Colonic mucosa (tissue), 4 donors: ENCODE data around the gene MGAM2. TPM values are rescaled to one million over a fixed set of nuclear protein-coding genes. Genes with fewer than 3 reads are reported as not detected.

ENCODE experiments used
- DNase-seq: peaks from one replicate; pipeline ENCODE4 v3.0.0-alpha.2; 2020
- H3K27ac ChIP-seq: fragments of 200-600 bp; one replicate; pipeline ENCODE4 v1.8.0; 2021
- H3K27me3 ChIP-seq: fragments of 200-600 bp; one replicate; pipeline ENCODE4 v1.8.0; 2021
- H3K36me3 ChIP-seq: fragments of 200-600 bp; one replicate; pipeline ENCODE4 v1.8.0; 2021
- H3K4me1 ChIP-seq: fragments of 200-600 bp; one replicate; pipeline ENCODE4 v1.8.0; 2021; ENCODE audit warnings: mild to moderate bottlenecking
- H3K4me3 ChIP-seq: fragments of 200-600 bp; one replicate; pipeline ENCODE4 v1.8.0; 2021
- H3K9ac ChIP-seq, 2 donors: one replicate each; pipeline ENCODE4 v1.7.0; 2013; ENCODE audit warnings: control low read depth in 2 of 2, low read depth in 2 of 2, low read length in 2 of 2
- H3K9me3 ChIP-seq: fragments of 200-600 bp; one replicate; pipeline ENCODE4 v1.8.0; 2021
- CTCF ChIP-seq: fragments of 200-600 bp; IDR thresholded peaks from one replicate; pipeline ENCODE4 v1.8.0; 2022; ENCODE audit warnings: antibody characterized with exemption, mild to moderate bottlenecking
- intact Hi-C: fragments of 100-400 bp; cut with DNase I; formaldehyde crosslinking; loops from one replicate; pipeline ENCODE4 v1.14.1; 2022
- total RNA-seq, 2 donors: library from RNA; stranded (reverse); fragmentation: NEBNext Ultra II Directional in 1 of 2; extraction: Animal tissue kit (Norgen Biotek cat#: 25700) in 1 of 2; gene quantifications; one replicate each; pipeline ENCODE4 v1.2.1, GENCODE V29; 2021
- donor health status: healthy.
- donor health status: DM: no; HTN: no; CAD: no.
- donor health status: DM: no; HTN: no; CAD: no.

Gene MGAM2
- total RNA-seq, 2 donors from 2014 or later: 7.5 to 26.4 TPM

GRCh38 chr7:142175594-142175993 lies 64.1 kb downstream of the MGAM2 start:
- H3K27me3 ChIP-seq: no peaks in the 10 kb centered on the region
- no peak overlapping the region for H3K27ac ChIP-seq
- intact Hi-C loops: no loop called here
- no peaks in the 10 kb centered on the region for H3K36me3 ChIP-seq
- no peaks in the 10 kb centered on the region for H3K4me1 ChIP-seq
- no peak for DNase-seq
- H3K4me3 ChIP-seq: no peak overlapping the region
- no peak overlapping the region for H3K9ac ChIP-seq
- H3K9me3 ChIP-seq: no peaks in the 10 kb centered on the region
- no peak for TF ChIP-seq CTCF

GRCh38 chr7:142176901-142177300 lies 65.4 kb downstream of the MGAM2 start:
- DNase-seq: no peak
- no peak for TF ChIP-seq CTCF
- intact Hi-C loops: no loop called here

DNA sequence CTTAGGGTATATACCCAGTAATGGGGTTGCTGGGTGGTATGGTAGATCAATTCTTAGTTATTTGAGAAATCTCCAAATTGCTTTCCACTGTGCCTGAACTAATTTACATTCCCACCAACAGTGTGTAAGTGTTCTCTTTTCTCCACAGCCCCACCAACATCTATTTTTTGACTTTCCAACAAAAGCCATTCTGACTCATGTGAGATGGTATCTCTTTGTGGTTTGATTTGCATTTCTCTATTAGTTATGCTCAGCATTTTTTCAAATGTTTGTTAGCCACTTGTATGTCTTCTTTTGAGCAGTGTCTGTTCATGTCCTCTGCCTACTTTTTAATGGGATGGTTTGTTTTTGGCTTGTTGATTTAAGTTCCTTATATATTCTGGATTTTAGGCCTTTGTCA lies 66.4 kb downstream of the MGAM2 start:
- no peak for TF ChIP-seq CTCF
- no peak overlapping the region for H3K9ac ChIP-seq
- H3K27me3 ChIP-seq: no peaks in the 10 kb centered on the region
- DNase-seq: no peak
- no peaks in the 10 kb centered on the region for H3K9me3 ChIP-seq
- no peaks in the 10 kb centered on the region for H3K36me3 ChIP-seq
- no peaks in the 10 kb centered on the region for H3K4me1 ChIP-seq
- no peak overlapping the region for H3K4me3 ChIP-seq
- no peak overlapping the region for H3K27ac ChIP-seq
- intact Hi-C loops: no loop called here

More at GRCh38 chr7:142176901-142177300, 65.4 kb downstream of the MGAM2 start:
- no peak overlapping the region for H3K27ac ChIP-seq
- H3K27me3 ChIP-seq: no peaks in the 10 kb centered on the region
- H3K4me1 ChIP-seq: no peaks in the 10 kb centered on the region
- no peak overlapping the region for H3K9ac ChIP-seq
- no peaks in the 10 kb centered on the region for H3K36me3 ChIP-seq
- H3K4me3 ChIP-seq: no peak overlapping the region
- H3K9me3 ChIP-seq: no peaks in the 10 kb centered on the region

- Histone ChIP-seq H3K9ac (no peak overlapping the region), H3K27me3 (no peaks in the 10 kb centered on the region)
- intact Hi-C loops: no loop called here
These were observed 68.9 kb downstream of the MGAM2 start for GRCh38 chr7:142180426-142180825.

GRCh38 chr7:142181211-142181610 lies 69.7 kb downstream of the MGAM2 start:
- DNase-seq: no peak
- Histone ChIP-seq H3K36me3 (no peaks in the 10 kb centered on the region), H3K9ac (no peak overlapping the region), H3K27ac (no peak overlapping the region), H3K4me1 (no peaks in the 10 kb centered on the region), H3K4me3 (no peak overlapping the region), H3K9me3 (no peaks in the 10 kb centered on the region), H3K27me3 (no peaks in the 10 kb centered on the region)
- TF ChIP-seq CTCF: no peak
- intact Hi-C loops: no loop called here

More at GRCh38 chr7:142180426-142180825, 68.9 kb downstream of the MGAM2 start:
- Histone ChIP-seq H3K4me3 (no peak overlapping the region), H3K4me1 (no peaks in the 10 kb centered on the region), H3K27ac (no peak overlapping the region), H3K9me3 (no peaks in the 10 kb centered on the region), H3K36me3 (no peaks in the 10 kb centered on the region)
- TF ChIP-seq CTCF: no peak
- DNase-seq: no peak

- H3K9ac ChIP-seq: no peak overlapping the region
- H3K36me3 ChIP-seq: no peaks in the 10 kb centered on the region
- DNase-seq: no peak
- intact Hi-C loops: no loop called here
- no peak overlapping the region for H3K27ac ChIP-seq
- no peaks in the 10 kb centered on the region for H3K9me3 ChIP-seq
- H3K27me3 ChIP-seq: no peaks in the 10 kb centered on the region
- H3K4me1 ChIP-seq: no peaks in the 10 kb centered on the region
- TF ChIP-seq CTCF: no peak
- H3K4me3 ChIP-seq: no peak overlapping the region
These were observed 70.4 kb downstream of the MGAM2 start for GRCh38 chr7:142181966-142182365.
